Measurements from ENCODE around the gene SVOP.
A peak's percentile ranks its signal among the peaks of the same experiment; 100 is the strongest.
"Not testable (repeated sequence)": the region's sequence is repeated elsewhere in the genome, so short reads cannot be mapped to it uniquely, and the experiment has no call there.

SVOP gene

GRCh38 chr12:109029411-109029810, 8.5 kb upstream of the SVOP start:
- no peak for DNase-seq

- DNase-seq, result not testable (repeated sequence)
Observed at GRCh38 chr12:109028624-109029023, 7.8 kb upstream of the SVOP start.

- no peak for DNase-seq
Observed at GRCh38 chr12:109027767-109028166, 6.9 kb upstream of the SVOP start.

GRCh38 chr12:109020146-109020795, 597 bp downstream of the SVOP start:
- DNase-seq, result peak; percentile 32

GRCh38 chr12:109018296-109018695, 2.6 kb downstream of the SVOP start:
- DNase-seq, result no peak

GRCh38 chr12:109016978-109017377, 3.9 kb downstream of the SVOP start:
- DNase-seq, result no peak

- no peak for DNase-seq
Observed at GRCh38 chr12:109016016-109016415, 4.9 kb downstream of the SVOP start.

- no peak for DNase-seq
Observed at GRCh38 chr12:109014984-109015765, 5.7 kb downstream of the SVOP start.

- DNase-seq, result no peak
Observed at GRCh38 chr12:109010259-109010658, 10.6 kb downstream of the SVOP start.

GRCh38 chr12:109009766-109010165, 11.1 kb downstream of the SVOP start:
- DNase-seq, result no peak

- DNase-seq, result no peak
Observed at GRCh38 chr12:109004017-109004416, 16.9 kb downstream of the SVOP start.

- no peak for DNase-seq
Observed at GRCh38 chr12:108996320-108996719, 24.5 kb downstream of the SVOP start.

GRCh38 chr12:108995370-108995992, 25.4 kb downstream of the SVOP start:
- no peak for DNase-seq

GRCh38 chr12:108990103-108990502, 30.8 kb downstream of the SVOP start:
- not testable (repeated sequence) for DNase-seq

- no peak for DNase-seq
Observed at GRCh38 chr12:108989376-108989775, 31.5 kb downstream of the SVOP start.

- DNase-seq, result no peak
Observed at GRCh38 chr12:108985750-108986149, 35.1 kb downstream of the SVOP start.

- DNase-seq, result no peak
Observed at GRCh38 chr12:108983227-108983626, 37.6 kb downstream of the SVOP start.

- DNase-seq, result no peak
Observed at GRCh38 chr12:108982621-108983219, 38.1 kb downstream of the SVOP start.

GRCh38 chr12:108981835-108982234, 39.0 kb downstream of the SVOP start:
- DNase-seq, result no peak

- no peak for DNase-seq
Observed at GRCh38 chr12:108980831-108981618, 39.8 kb downstream of the SVOP start.

- no peak for DNase-seq
Observed at GRCh38 chr12:108977360-108977759, 43.5 kb downstream of the SVOP start.

- no peak for DNase-seq
Observed at GRCh38 chr12:108975024-108975593, 45.8 kb downstream of the SVOP start.
